ENCODE data around the gene SCN1A.

DNA sequence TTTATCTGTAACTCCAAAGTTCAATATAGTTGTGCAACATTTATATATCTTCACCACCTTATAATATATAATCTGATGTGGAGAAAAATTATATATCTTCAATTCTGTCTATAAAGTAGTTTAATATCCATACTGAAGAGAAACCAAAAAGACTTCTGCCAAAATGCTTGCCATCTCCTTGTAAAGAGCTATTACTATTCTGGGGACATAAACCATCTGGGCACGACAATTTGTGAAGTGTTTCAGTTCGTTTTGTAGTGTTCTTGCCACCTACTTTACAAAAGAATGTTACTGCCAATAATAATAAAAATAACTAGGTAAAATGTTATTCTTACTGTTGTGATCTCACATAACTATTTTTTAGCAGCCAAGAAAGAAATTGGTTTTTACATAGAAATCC is 45.1 kb downstream of the SCN1A start:
- no peak for TF ChIP-seq CTCF (IDR thresholded peaks at IDR 0.05)
- TF ChIP-seq POLR2A (IDR thresholded peaks at IDR 0.05): no peak
